ENCODE data around the gene P2RX2.

P2RX2 gene

DNA sequence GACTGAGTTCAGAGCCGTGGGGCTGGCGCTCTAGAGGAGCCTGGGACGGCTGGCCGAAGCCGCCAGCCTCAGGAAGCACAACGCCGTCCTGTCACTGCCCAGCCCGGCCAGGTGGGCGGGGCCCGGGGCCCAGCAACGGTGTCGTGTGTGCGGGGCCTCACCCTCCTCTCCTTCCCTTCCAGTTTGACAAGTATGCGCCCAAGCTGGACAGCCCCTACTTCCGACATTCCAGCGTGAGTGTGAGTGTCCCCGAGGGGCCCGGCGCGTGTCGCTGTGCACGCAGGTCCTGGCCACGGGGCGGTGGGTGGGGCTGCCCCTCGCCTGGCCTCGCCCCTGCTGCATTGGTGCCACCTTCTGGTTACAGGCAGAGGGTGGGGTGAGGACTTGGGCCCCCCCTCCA lies 46.5 kb upstream of the P2RX2 start:
- no peak for DNase-seq (ENCODE audit: low read depth)
- H3K4me3 ChIP-seq (ENCODE audit: low read depth, low read length), result no peak overlapping the region
- TF ChIP-seq, protein P1, sequence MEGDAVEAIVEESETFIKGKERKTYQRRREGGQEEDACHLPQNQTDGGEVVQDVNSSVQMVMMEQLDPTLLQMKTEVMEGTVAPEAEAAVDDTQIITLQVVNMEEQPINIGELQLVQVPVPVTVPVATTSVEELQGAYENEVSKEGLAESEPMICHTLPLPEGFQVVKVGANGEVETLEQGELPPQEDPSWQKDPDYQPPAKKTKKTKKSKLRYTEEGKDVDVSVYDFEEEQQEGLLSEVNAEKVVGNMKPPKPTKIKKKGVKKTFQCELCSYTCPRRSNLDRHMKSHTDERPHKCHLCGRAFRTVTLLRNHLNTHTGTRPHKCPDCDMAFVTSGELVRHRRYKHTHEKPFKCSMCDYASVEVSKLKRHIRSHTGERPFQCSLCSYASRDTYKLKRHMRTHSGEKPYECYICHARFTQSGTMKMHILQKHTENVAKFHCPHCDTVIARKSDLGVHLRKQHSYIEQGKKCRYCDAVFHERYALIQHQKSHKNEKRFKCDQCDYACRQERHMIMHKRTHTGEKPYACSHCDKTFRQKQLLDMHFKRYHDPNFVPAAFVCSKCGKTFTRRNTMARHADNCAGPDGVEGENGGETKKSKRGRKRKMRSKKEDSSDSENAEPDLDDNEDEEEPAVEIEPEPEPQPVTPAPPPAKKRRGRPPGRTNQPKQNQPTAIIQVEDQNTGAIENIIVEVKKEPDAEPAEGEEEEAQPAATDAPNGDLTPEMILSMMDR (IDR thresholded peaks at IDR 0.05; ENCODE audit: low read depth, low read length, missing control alignments), result no peak

DNA sequence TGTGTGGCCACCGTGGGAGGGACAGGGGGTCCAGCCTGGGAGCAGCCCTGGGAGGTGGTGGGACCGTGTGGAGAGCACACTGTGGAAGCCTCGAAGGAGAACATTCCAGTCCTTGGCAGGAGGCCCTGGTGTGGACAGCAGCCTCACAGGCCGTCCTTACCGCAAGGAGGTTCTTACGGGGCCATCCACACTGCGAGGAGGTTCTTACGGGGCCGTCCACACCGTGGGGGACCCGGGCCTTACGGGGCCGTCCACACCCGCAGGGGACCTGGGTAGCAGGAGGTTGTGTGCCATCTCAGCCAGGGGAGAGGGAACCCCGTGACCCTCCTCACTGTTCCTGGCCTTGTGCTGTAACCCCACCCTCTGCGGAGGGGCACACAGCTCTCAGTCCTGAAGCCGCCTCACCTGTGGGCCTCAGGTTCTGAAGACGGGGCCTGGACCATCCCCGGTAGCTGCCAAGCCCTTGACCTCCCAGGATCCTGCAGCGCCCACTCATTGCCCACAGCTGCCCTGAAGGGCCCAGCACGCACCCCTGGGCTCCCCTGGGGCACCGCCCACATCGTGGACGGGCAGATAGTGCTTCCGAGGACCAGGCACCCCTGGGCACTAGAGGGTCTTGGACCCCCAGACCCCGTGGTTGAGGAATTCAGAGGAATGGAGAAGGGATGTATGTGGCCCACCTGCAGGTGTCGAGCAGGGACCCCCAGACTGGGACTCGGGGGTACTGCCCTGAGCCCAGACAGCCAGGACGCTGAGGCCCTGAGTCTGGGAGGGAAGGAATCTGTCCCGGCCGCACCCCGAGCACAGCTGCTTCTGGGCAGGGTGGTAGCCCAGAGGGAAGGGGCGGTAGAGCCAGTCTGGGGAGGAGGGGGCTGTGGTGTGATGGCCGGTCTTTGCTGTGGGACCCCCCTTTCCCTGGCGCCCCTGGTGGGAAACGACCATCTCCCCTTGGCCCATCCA lies 45.5 kb upstream of the P2RX2 start:
- DNase-seq (ENCODE audit: low read depth), result no peak
- H3K4me3 ChIP-seq (ENCODE audit: low read depth, low read length), result no peak overlapping the region

DNA sequence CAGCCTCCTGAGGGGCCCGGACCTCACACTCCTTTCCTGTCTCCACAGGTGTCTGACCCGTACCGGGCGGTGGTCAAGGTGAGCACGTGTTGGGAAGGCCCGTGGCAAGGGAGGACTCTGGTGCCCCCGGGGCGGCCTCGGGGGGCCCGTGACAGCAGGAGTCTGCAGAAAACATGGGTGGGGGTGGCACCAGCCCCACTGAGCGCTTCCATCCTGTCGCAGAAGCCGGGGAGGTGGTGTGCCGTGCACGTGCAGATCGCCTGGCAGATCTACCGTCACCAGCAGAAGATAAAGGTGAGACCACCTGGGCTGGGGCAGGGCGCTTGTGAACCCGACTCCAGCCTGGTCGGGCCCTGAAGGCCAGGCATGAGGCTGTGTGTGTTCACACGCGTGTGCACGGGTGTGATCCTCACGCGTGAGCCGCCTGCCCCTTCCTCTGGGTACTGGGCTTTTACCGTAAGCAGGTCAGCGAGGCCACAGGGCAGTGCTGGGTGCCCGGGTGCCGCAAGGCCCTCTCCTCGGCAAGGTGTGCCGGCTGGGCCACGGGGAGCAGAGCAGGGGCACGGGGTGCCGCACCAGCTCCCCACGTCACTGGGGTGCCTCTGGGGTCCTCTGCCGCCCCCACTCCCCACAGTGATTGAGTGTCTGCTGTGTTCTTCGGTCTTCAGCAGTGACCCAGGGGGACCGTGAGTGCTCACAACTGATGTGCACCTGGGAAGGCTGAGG lies 44.1 kb upstream of the P2RX2 start:
- no peak for DNase-seq (ENCODE audit: low read depth)
- H3K4me3 ChIP-seq (ENCODE audit: low read depth, low read length), result no peak overlapping the region
- TF ChIP-seq, protein P1 (IDR thresholded peaks at IDR 0.05; ENCODE audit: low read depth, low read length, missing control alignments), result no peak

More for the DNA sequence above, 45.5 kb upstream of the P2RX2 start:
- TF ChIP-seq, protein P1 (IDR thresholded peaks at IDR 0.05; ENCODE audit: low read depth, low read length, missing control alignments), result no peak

DNA sequence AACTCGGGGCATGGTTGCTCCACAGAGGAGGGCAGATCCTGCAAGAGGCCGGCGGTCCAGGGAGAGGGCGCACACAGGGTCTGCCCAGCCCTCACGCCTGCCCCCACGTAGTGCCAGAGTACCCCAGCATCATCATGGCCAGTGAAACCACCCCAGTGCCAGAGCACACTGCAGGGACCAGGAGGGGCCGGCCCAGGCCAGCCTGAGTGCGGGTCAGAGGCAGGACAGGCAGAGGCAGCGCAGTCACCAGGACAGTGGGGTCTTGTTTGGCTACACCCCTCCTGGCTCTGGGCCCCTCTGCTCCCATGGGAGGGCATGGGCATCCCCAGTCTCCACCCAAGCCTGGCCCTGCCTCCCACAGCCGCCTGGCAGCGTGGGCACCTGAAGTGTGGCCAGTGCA lies 42.9 kb upstream of the P2RX2 start:
- TF ChIP-seq, protein P1 (IDR thresholded peaks at IDR 0.05; ENCODE audit: low read depth, low read length, missing control alignments), result no peak
- no peak for DNase-seq (ENCODE audit: low read depth)
- no peak overlapping the region for H3K4me3 ChIP-seq (ENCODE audit: low read depth, low read length)

DNA sequence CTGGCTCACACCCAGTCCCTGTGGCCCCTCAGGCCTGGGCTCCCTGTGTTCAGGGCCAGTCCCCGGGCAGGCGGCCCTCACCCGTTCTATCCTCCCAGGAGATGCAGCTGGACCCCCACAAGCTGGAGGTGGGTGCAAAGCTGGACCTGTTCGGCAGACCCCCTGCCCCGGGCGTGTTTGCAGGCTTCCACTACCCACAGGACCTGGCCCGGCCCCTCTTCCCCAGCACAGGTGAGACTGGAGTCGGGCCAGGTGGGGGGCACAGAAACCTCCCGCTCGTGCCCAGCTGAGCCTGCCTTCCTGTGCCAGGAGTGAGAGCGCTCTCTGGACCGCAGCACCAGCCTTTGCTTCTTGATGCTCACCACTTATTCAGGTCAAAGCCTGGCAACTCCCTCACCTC lies 41.9 kb upstream of the P2RX2 start:
- TF ChIP-seq, protein P1 (IDR thresholded peaks at IDR 0.05; ENCODE audit: low read depth, low read length, missing control alignments), result no peak
- DNase-seq (ENCODE audit: low read depth), result no peak
- H3K4me3 ChIP-seq (ENCODE audit: low read depth, low read length), result no peak overlapping the region

DNA sequence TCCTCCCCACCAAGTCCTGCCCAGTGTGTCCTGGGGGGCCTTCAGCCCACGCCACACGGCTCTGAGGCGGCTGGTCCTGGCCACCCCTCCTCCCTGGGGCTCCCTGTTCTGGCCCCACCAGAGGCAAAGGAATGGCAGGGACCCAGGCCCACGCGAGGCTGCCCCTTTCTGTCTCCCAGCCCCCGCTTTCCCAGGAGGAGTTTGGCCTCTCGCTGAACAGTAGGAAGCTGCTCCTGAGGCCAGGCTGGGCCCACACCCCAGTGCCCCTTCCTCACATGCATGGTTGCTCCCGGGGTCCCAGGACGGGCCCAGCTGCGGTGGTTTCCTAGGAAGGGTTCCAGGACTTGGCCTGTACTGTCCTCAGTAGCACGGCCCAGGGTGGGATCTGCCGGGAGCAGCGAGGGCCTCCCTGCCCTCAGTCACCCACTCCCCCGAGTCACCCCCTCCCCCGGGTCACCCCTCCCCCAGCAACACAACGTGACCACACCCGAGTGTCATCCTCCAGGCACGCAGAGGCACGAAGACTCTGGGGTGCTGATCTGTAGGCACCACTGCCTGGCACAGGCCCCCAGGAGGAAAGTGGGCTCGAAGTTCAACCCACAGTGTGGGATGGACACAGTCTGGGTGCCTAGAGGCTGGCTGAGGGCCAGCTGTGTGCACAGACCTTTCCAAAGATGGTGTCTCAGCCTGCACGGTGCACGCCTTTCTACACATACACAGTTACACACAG lies 41.2 kb upstream of the P2RX2 start:
- TF ChIP-seq, protein P1 (IDR thresholded peaks at IDR 0.05; ENCODE audit: low read depth, low read length, missing control alignments), result no peak

More for the DNA sequence above, 41.2 kb upstream of the P2RX2 start:
- DNase-seq (ENCODE audit: low read depth), result no peak
- H3K4me3 ChIP-seq (ENCODE audit: low read depth, low read length), result no peak overlapping the region
